Astrocyte of the cerebellum (primary cell): ENCODE measurements around the gene KYAT1.

Experiments used
- DNase-seq: peaks from one replicate; pipeline ENCODE4 v3.0.0-alpha.2; 2011; ENCODE audit warnings: low read depth
- H3K4me3 ChIP-seq: 2 replicates; pipeline ENCODE4 v1.5.1; 2011; ENCODE audit warnings: mild to moderate bottlenecking, low read depth, low read length, moderate library complexity
- CTCF ChIP-seq: IDR thresholded peaks from 2 replicates; pipeline ENCODE4 v1.5.1; 2012; ENCODE audit warnings: low read length, low read depth, moderate library complexity, mild to moderate bottlenecking; ENCODE audit errors: missing control alignments
- in situ Hi-C: cut with HindIII; loops from 2 replicates; pipeline ENCODE4 v1.10.0; 2017; ENCODE audit warnings: low sequenced_read_pairs

The KYAT1 gene

GRCh38 chr9:128790536-128790935 lies 91.2 kb downstream of the KYAT1 start:
- in situ Hi-C loops: no loop called here
- no peak for DNase-seq
- H3K4me3 ChIP-seq: no peak overlapping the region
- no peak for TF ChIP-seq CTCF

- in situ Hi-C loops: no loop called here
- TF ChIP-seq CTCF: no peak
- peak overlapping the region; percentile 91 for H3K4me3 ChIP-seq
- no peak for DNase-seq
These were observed 93.3 kb downstream of the KYAT1 start for GRCh38 chr9:128788445-128788844.

- peak overlapping the region; percentile 91 for H3K4me3 ChIP-seq
- no peak for TF ChIP-seq CTCF
- no peak for DNase-seq
- in situ Hi-C loops: no loop called here
These were observed 94.1 kb downstream of the KYAT1 start for GRCh38 chr9:128787659-128788058.

- in situ Hi-C loops: no loop called here
- H3K4me3 ChIP-seq: peak within 1 kb of the TSS; percentile 91
- peak; percentile 45 for DNase-seq
- no peak for TF ChIP-seq CTCF
These were observed 94.8 kb downstream of the KYAT1 start, which contains the start of gene TBC1D13 for GRCh38 chr9:128786681-128787601. Gene TBC1D13 (plus strand): TSS chr9:128787253. CDS start chr9:128787354, 101 bp downstream.

GRCh38 chr9:128785427-128785826 lies 96.3 kb downstream of the KYAT1 start:
- no peak for DNase-seq
- no peak overlapping the region for H3K4me3 ChIP-seq
- in situ Hi-C loops: no loop called here
- TF ChIP-seq CTCF: no peak
